Progenitor cell of endocrine pancreas (in vitro differentiated cells): Measurements from ENCODE around the gene ADSS2. TPM values are rescaled to one million over a fixed set of nuclear protein-coding genes. Genes with fewer than 3 reads are reported as not detected.

Experiments used
- DNase-seq: peaks from one replicate; pipeline ENCODE4 v3.0.0; 2021; ENCODE audit warnings: low spot score; ENCODE audit not compliant: unreplicated experiment
- H3K27ac Mint-ChIP-seq: 2 replicates; pipeline ENCODE4 v1.8.0; 2021; ENCODE audit warnings: mild to moderate bottlenecking, moderate library complexity, mixed read lengths
- H3K27me3 Mint-ChIP-seq: 2 replicates; pipeline ENCODE4 v1.8.0; 2021; ENCODE audit warnings: mixed read lengths
- H3K36me3 Mint-ChIP-seq: 2 replicates; pipeline ENCODE4 v1.8.0; 2022; ENCODE audit warnings: mixed read lengths; ENCODE audit not compliant: insufficient read depth
- H3K4me1 Mint-ChIP-seq: 2 replicates; pipeline ENCODE4 v1.8.0; 2021; ENCODE audit warnings: low read depth, mixed read lengths
- H3K4me3 Mint-ChIP-seq: 2 replicates; pipeline ENCODE4 v1.8.0; 2021; ENCODE audit warnings: low read depth, mild to moderate bottlenecking, moderate library complexity, mixed read lengths
- H3K9me3 Mint-ChIP-seq: 2 replicates; pipeline ENCODE4 v1.8.0; 2021; ENCODE audit warnings: low read depth, mixed read lengths
- CTCF ChIP-seq: fragments of 200-600 bp; sonication (generic); IDR thresholded peaks from one replicate; pipeline ENCODE4 v1.5.0; 2021; ENCODE audit warnings: antibody characterized with exemption, mild to moderate bottlenecking; ENCODE audit not compliant: unreplicated experiment
- total RNA-seq: library from RNA; stranded (reverse); gene quantifications from 2 replicates; pipeline ENCODE4 v1.2.1, GENCODE V29; 2021

Gene ADSS2
- total RNA-seq, 1 donor from 2014 or later = 34.6 TPM

- H3K4me1 Mint-ChIP-seq = peaks cover 14% of the 10 kb centered on the region
- no peaks in the 10 kb centered on the region for H3K27me3 Mint-ChIP-seq
- no peak overlapping the region for H3K4me3 Mint-ChIP-seq
- DNase-seq = no peak
- peaks cover 2% of the 10 kb centered on the region for H3K36me3 Mint-ChIP-seq
- H3K27ac Mint-ChIP-seq = peak overlapping the region; percentile 97
- H3K9me3 Mint-ChIP-seq = peaks cover 11% of the 10 kb centered on the region
- TF ChIP-seq CTCF = no peak
Measured at GRCh38 chr1:244362476-244362875, 89.2 kb downstream of the ADSS2 start.

GRCh38 chr1:244361764-244362473 is 89.8 kb downstream of the ADSS2 start:
- Mint-ChIP-seq H3K9me3 (peaks cover 11% of the 10 kb centered on the region), H3K36me3 (peaks cover 2% of the 10 kb centered on the region), H3K4me1 (peaks cover 13% of the 10 kb centered on the region), H3K4me3 (peak overlapping the region; percentile 15), H3K27me3 (no peaks in the 10 kb centered on the region), H3K27ac (peak overlapping the region; percentile 97)
- DNase-seq = no peak
- no peak for TF ChIP-seq CTCF

Other genes with a start within 250 kb of the ADSS2 start
- 1.8 and 2.0 TPM in 2 replicates for gene CATSPERE, start 9.4 kb upstream of the ADSS2 start, total RNA-seq
- gene DESI2, start 201.2 kb upstream of the ADSS2 start, total RNA-seq = 32.7 and 33.0 TPM in 2 replicates